Astrocyte (in vitro differentiated cells and primary cell): Measurements from ENCODE around the gene PEX16. TPM values are rescaled to one million over a fixed set of nuclear protein-coding genes. Genes with fewer than 3 reads are reported as not detected.

Experiments
- DNase-seq: peaks from one replicate; pipeline ENCODE4 v3.0.0-alpha.2; 2010; ENCODE audit warnings: low read depth
- FAIRE-seq: peaks from 2 replicates; lab custom pipeline; 2011; peaks lifted over from hg19 to GRCh38; lab: Jason Lieb, UNC
- H2AFZ ChIP-seq: 2 replicates; pipeline ENCODE4 v1.6.0; 2012; ENCODE audit warnings: low read depth, low read length, inconsistent platforms
- H3K27ac ChIP-seq: 2 replicates; pipeline ENCODE4 v1.5.1; 2011; ENCODE audit warnings: low read depth, low read length, inconsistent platforms
- H3K27me3 ChIP-seq: 2 replicates; pipeline ENCODE4 v1.6.0; 2011; ENCODE audit warnings: low read length, inconsistent platforms; ENCODE audit not compliant: insufficient read depth
- H3K36me3 ChIP-seq: 2 replicates; pipeline ENCODE4 v1.5.1; 2011; ENCODE audit warnings: low read length, inconsistent platforms; ENCODE audit not compliant: insufficient read depth
- H3K4me1 ChIP-seq: 2 replicates; pipeline ENCODE4 v1.5.1; 2011; ENCODE audit warnings: low read length, inconsistent platforms; ENCODE audit not compliant: insufficient read depth
- H3K4me2 ChIP-seq: 2 replicates; pipeline ENCODE4 v1.6.0; 2012; ENCODE audit warnings: low read length, inconsistent platforms
- H3K4me3 ChIP-seq: 2 replicates; pipeline ENCODE4 v1.5.1; 2011; ENCODE audit warnings: low read depth, mild to moderate bottlenecking, low read length, inconsistent platforms; ENCODE audit not compliant: insufficient read depth
- H3K79me2 ChIP-seq: 2 replicates; pipeline ENCODE4 v1.6.0; 2012; ENCODE audit warnings: mild to moderate bottlenecking, low read length, inconsistent platforms; ENCODE audit not compliant: insufficient read depth
- H3K9ac ChIP-seq: 2 replicates; pipeline ENCODE4 v1.6.0; 2012; ENCODE audit warnings: mild to moderate bottlenecking, low read length, inconsistent platforms
- H3K9me3 ChIP-seq: 2 replicates; pipeline ENCODE4 v1.5.1; 2012; ENCODE audit warnings: low read depth, mild to moderate bottlenecking, low read length, inconsistent platforms; ENCODE audit not compliant: insufficient read depth
- H4K20me1 ChIP-seq: 2 replicates; pipeline ENCODE4 v1.6.0; 2012; ENCODE audit warnings: low read length, inconsistent platforms; ENCODE audit not compliant: insufficient read depth
- H3K27ac Mint-ChIP-seq: one replicate; pipeline ENCODE4 v1.8.0; 2021; ENCODE audit warnings: mild to moderate bottlenecking, mixed read lengths; ENCODE audit not compliant: unreplicated experiment
- H3K27me3 Mint-ChIP-seq: one replicate; pipeline ENCODE4 v1.8.0; 2021; ENCODE audit warnings: low read depth, mixed read lengths; ENCODE audit not compliant: unreplicated experiment
- H3K36me3 Mint-ChIP-seq: one replicate; pipeline ENCODE4 v1.8.0; 2021; ENCODE audit warnings: low read depth, mixed read lengths; ENCODE audit not compliant: unreplicated experiment
- H3K4me1 Mint-ChIP-seq: one replicate; pipeline ENCODE4 v1.8.0; 2021; ENCODE audit warnings: low read depth, mixed read lengths; ENCODE audit not compliant: unreplicated experiment
- H3K4me3 Mint-ChIP-seq: one replicate; pipeline ENCODE4 v1.8.0; 2021; ENCODE audit warnings: mild to moderate bottlenecking, moderate library complexity, mixed read lengths; ENCODE audit not compliant: unreplicated experiment
- H3K9me3 Mint-ChIP-seq: one replicate; pipeline ENCODE4 v1.8.0; 2021; ENCODE audit warnings: mild to moderate bottlenecking, mixed read lengths; ENCODE audit not compliant: unreplicated experiment
- EZH2 ChIP-seq: IDR thresholded peaks from 2 replicates; pipeline ENCODE4 v1.6.1; 2012; ENCODE audit warnings: mild to moderate bottlenecking, low read length, inconsistent platforms; ENCODE audit not compliant: insufficient read depth
- total RNA-seq: library from RNA; stranded (reverse); gene quantifications from 2 replicates; pipeline ENCODE4 v1.2.1, GENCODE V29; 2021
- TF ChIP-seq, protein P1 (sequence below): IDR thresholded peaks from 2 replicates; pipeline ENCODE4 v1.5.1; 2011; ENCODE audit warnings: low read depth, mild to moderate bottlenecking, inconsistent platforms, low read length, moderate library complexity; ENCODE audit not compliant: insufficient read depth

Gene PEX16
- total RNA-seq, 1 donor from 2014 or later = 25.9 TPM

DNA sequence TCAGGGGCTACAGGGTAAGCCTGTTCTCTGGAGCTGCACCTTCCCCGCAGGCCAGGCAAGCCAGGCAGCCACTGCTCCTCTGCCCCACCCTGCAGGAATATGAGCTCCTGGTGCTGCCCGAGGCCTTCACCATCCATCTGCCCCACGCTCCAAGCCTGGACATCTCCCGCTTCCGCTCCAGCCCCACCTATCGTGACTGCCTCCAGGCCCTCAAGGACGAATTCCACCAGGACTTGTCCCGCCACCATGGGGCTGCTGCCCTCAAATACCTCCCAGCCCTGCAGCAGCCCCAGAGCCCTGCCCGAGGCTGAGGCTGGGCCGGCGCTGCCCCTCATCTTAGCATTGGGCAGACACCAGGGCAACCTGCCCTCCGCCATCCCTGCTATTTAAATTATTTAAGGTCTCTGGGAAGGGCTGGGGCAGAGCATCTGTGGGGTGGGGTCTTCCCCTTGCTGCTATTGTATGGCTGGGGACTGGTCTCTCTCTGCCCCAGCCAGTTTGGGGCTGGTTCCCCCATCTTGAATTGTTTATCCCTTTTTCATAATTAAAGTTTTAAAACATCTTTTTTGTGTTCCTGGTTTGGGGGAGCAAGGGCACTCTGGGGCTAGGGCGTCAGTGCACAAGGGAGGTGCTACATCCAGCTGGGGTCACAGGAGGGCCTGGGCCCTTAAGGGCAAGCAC, 11.0 kb upstream of the PEX16 start:
- peaks cover 4% of the 10 kb centered on the region for H4K20me1 ChIP-seq
- Mint-ChIP-seq H3K4me3 (no peak overlapping the region), H3K36me3 (peaks cover 13% of the 10 kb centered on the region), H3K27ac (no peak overlapping the region), H3K9me3 (peaks cover 3% of the 10 kb centered on the region), H3K27me3 (peaks cover 14% of the 10 kb centered on the region), H3K4me1 (peaks cover 16% of the 10 kb centered on the region)
- H3K79me2 ChIP-seq = no peaks in the 10 kb centered on the region
- H3K36me3 ChIP-seq = peaks cover 8% of the 10 kb centered on the region
- FAIRE-seq (no peak), DNase-seq (no peak)
- peaks cover 7% of the 10 kb centered on the region for H3K27me3 ChIP-seq
- no peak overlapping the region for H3K9ac ChIP-seq
- no peak overlapping the region for H3K27ac ChIP-seq
- TF ChIP-seq, protein P1, sequence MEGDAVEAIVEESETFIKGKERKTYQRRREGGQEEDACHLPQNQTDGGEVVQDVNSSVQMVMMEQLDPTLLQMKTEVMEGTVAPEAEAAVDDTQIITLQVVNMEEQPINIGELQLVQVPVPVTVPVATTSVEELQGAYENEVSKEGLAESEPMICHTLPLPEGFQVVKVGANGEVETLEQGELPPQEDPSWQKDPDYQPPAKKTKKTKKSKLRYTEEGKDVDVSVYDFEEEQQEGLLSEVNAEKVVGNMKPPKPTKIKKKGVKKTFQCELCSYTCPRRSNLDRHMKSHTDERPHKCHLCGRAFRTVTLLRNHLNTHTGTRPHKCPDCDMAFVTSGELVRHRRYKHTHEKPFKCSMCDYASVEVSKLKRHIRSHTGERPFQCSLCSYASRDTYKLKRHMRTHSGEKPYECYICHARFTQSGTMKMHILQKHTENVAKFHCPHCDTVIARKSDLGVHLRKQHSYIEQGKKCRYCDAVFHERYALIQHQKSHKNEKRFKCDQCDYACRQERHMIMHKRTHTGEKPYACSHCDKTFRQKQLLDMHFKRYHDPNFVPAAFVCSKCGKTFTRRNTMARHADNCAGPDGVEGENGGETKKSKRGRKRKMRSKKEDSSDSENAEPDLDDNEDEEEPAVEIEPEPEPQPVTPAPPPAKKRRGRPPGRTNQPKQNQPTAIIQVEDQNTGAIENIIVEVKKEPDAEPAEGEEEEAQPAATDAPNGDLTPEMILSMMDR = no peak
- no peak for TF ChIP-seq EZH2
- no peaks in the 10 kb centered on the region for H3K4me1 ChIP-seq
- no peak overlapping the region for H2AFZ ChIP-seq
- no peak overlapping the region for H3K4me3 ChIP-seq
- no peak overlapping the region for H3K4me2 ChIP-seq
- no peaks in the 10 kb centered on the region for H3K9me3 ChIP-seq

DNA sequence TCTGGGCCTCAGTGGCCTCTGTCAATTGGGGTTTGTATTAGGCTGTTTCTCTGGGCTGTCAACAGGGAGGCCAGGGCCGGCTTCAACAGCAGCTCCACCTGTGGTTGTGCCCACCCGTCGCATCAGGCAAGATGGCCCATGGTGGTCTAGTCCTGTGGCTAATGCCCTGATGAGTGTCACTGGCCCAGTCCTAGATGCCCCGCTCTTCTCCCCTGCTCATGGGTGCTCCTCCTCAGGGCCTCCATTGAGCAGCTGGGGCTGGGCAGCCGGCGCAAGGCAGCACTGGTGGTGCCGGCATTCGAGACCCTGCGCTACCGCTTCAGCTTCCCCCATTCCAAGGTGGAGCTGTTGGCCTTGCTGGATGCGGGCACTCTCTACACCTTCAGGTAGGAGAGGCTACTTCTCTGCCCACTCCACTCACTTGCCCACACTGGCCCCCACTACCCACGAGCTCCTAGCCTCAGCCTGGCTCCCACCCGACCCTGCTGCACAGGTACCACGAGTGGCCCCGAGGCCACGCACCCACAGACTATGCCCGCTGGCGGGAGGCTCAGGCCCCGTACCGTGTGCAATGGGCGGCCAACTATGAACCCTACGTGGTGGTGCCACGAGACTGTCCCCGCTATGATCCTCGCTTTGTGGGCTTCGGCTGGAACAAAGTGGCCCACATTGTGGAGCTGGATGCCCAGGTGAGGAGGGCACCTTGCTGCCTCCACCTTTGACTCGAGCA, 10.2 kb upstream of the PEX16 start:
- Histone ChIP-seq H3K9ac (no peak overlapping the region), H4K20me1 (peaks cover 4% of the 10 kb centered on the region), H3K9me3 (no peaks in the 10 kb centered on the region), H3K79me2 (no peaks in the 10 kb centered on the region), H3K27ac (no peak overlapping the region), H3K4me3 (no peak overlapping the region), H3K36me3 (peaks cover 7% of the 10 kb centered on the region), H3K27me3 (peaks cover 14% of the 10 kb centered on the region), H3K4me1 (no peaks in the 10 kb centered on the region), H3K4me2 (no peak overlapping the region), H2AFZ (no peak overlapping the region)
- TF ChIP-seq, protein P1 = no peak
- no peak for TF ChIP-seq EZH2
- no peak for FAIRE-seq
- Mint-ChIP-seq H3K9me3 (peaks cover 3% of the 10 kb centered on the region), H3K27ac (no peak overlapping the region), H3K27me3 (peaks cover 19% of the 10 kb centered on the region), H3K4me1 (peaks cover 14% of the 10 kb centered on the region), H3K4me3 (no peak overlapping the region), H3K36me3 (peaks cover 9% of the 10 kb centered on the region)
- no peak for DNase-seq

- H3K4me2 ChIP-seq = no peak overlapping the region
- H3K4me3 ChIP-seq = no peak overlapping the region
- TF ChIP-seq, protein P1 = no peak
- TF ChIP-seq EZH2 = no peak
- H3K27ac ChIP-seq = no peak overlapping the region
- DNase-seq (no peak), FAIRE-seq (no peak)
- peaks cover 4% of the 10 kb centered on the region for H4K20me1 ChIP-seq
- peaks cover 19% of the 10 kb centered on the region for H3K27me3 ChIP-seq
- no peak overlapping the region for H3K9ac ChIP-seq
- no peaks in the 10 kb centered on the region for H3K79me2 ChIP-seq
- no peak overlapping the region for H2AFZ ChIP-seq
- no peaks in the 10 kb centered on the region for H3K4me1 ChIP-seq
- Mint-ChIP-seq H3K4me3 (no peak overlapping the region), H3K4me1 (peaks cover 14% of the 10 kb centered on the region), H3K27me3 (peaks cover 19% of the 10 kb centered on the region), H3K27ac (no peak overlapping the region), H3K36me3 (peaks cover 9% of the 10 kb centered on the region), H3K9me3 (peaks cover 3% of the 10 kb centered on the region)
- H3K36me3 ChIP-seq = peaks cover 4% of the 10 kb centered on the region
- no peaks in the 10 kb centered on the region for H3K9me3 ChIP-seq
Observed at GRCh38 chr11:45927332-45927683, 9.6 kb upstream of the PEX16 start.
